ENCODE data around the gene LINC01488.

LINC01488 gene

GRCh38 chr11:69448471-69449284 lies 32.8 kb upstream of the LINC01488 start:
- H3K27ac Mint-ChIP-seq: peak overlapping the region in 2 of 3 experiments; percentile 63 to 73
- H3K27me3 Mint-ChIP-seq (ENCODE audit: low read depth): peaks cover 26% of the 10 kb centered on the region
- TF ChIP-seq CTCF (IDR thresholded peaks at IDR 0.05; ENCODE audit: unreplicated experiment in 3 of 3): no peak
- no peaks in the 10 kb centered on the region for H3K36me3 Mint-ChIP-seq (ENCODE audit: low read depth)
- H3K4me3 Mint-ChIP-seq: peak overlapping the region in 1 of 3 experiments; percentile 25
- H3K9me3 Mint-ChIP-seq: peaks cover 6% of the 10 kb centered on the region
- peaks cover 34% of the 10 kb centered on the region for H3K4me1 Mint-ChIP-seq

DNA sequence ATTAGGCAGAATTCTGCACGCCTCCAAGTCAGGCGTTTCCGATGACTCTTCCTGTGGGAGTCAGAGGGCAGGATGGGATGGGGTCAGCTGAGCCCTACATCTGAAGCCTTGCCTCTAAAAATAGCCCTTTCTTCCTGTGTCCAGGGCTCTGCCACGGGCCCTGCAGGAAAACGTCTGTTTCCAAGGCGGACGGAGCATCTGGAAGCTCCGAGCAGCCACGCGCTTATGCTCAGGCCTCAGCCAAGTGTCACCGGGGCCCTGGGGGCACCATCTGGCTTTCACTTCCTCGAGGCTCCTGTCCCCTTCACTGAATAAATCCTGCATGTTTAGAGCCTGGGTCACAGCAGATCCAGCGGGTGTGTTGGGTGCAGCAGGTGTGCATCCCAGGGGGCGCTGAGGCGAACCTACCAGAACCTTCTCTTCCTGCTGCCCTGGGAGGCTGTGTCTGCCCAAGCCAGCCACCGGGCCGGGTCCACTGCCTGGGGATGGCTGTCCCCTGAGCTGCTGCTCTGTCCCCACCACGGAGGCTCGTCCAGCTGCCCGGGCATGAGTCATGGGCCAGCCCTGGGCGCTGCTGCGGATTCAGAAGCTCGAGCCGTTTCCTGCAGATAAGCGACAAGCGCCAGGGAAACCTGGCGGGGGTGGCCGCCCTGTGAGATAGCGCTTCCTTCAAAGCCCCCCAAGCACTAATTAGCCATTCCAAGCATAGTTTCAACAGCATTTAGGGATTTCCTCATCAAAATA lies 32.0 kb upstream of the LINC01488 start:
- Mint-ChIP-seq H3K9me3 (peaks cover 6% of the 10 kb centered on the region), H3K4me3 (no peak overlapping the region), H3K4me1 (peaks cover 26% of the 10 kb centered on the region), H3K27ac (no peak overlapping the region), H3K36me3 (ENCODE audit: low read depth) (no peaks in the 10 kb centered on the region), H3K27me3 (ENCODE audit: low read depth) (peaks cover 21% of the 10 kb centered on the region)
- TF ChIP-seq CTCF (IDR thresholded peaks at IDR 0.05; ENCODE audit: unreplicated experiment in 3 of 3): no peak

- Mint-ChIP-seq H3K4me1 (peaks cover 21% of the 10 kb centered on the region), H3K9me3 (peaks cover 6% of the 10 kb centered on the region), H3K27ac (no peak overlapping the region), H3K4me3 (no peak overlapping the region), H3K36me3 (ENCODE audit: low read depth) (no peaks in the 10 kb centered on the region), H3K27me3 (ENCODE audit: low read depth) (peaks cover 21% of the 10 kb centered on the region)
- no peak for TF ChIP-seq CTCF (IDR thresholded peaks at IDR 0.05; ENCODE audit: unreplicated experiment in 3 of 3)
These were observed 31.2 kb upstream of the LINC01488 start for GRCh38 chr11:69450064-69450856.

- no peak for TF ChIP-seq CTCF (IDR thresholded peaks at IDR 0.05; ENCODE audit: unreplicated experiment in 3 of 3)
- Mint-ChIP-seq H3K9me3 (peaks cover 6% of the 10 kb centered on the region), H3K4me1 (peaks cover 17% of the 10 kb centered on the region), H3K36me3 (ENCODE audit: low read depth) (no peaks in the 10 kb centered on the region), H3K27me3 (ENCODE audit: low read depth) (peaks cover 21% of the 10 kb centered on the region), H3K27ac (no peak overlapping the region), H3K4me3 (no peak overlapping the region)
These were observed 30.6 kb upstream of the LINC01488 start for GRCh38 chr11:69450857-69451220.

DNA sequence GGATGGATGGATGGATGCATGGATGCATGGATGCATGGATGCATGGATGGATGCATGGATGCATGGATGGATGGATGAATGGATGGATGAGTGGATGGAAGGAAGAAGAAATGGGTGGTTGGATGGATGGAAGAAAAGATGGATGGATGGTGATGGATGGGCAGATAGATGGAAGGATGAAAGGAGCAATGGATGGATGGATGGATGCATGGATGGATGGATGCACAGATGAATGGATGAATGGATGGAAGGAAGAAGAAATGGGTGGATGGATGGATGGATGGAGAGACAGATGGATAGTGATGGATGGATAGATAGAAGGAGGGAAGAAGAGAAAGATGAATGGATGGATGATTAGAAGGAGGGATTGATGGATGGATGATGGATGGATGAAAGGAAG lies 30.2 kb upstream of the LINC01488 start:
- H3K27me3 Mint-ChIP-seq (ENCODE audit: low read depth): peaks cover 18% of the 10 kb centered on the region
- H3K27ac Mint-ChIP-seq: no peak overlapping the region
- TF ChIP-seq CTCF (IDR thresholded peaks at IDR 0.05; ENCODE audit: unreplicated experiment in 3 of 3): no peak
- H3K4me3 Mint-ChIP-seq: peak overlapping the region in 1 of 3 experiments; percentile 18
- peaks cover 14% of the 10 kb centered on the region for H3K4me1 Mint-ChIP-seq
- H3K36me3 Mint-ChIP-seq (ENCODE audit: low read depth): no peaks in the 10 kb centered on the region
- peaks cover 10% of the 10 kb centered on the region for H3K9me3 Mint-ChIP-seq

Data from nephron (organoid).